ENCODE results near the gene ZBTB47.

DNA sequence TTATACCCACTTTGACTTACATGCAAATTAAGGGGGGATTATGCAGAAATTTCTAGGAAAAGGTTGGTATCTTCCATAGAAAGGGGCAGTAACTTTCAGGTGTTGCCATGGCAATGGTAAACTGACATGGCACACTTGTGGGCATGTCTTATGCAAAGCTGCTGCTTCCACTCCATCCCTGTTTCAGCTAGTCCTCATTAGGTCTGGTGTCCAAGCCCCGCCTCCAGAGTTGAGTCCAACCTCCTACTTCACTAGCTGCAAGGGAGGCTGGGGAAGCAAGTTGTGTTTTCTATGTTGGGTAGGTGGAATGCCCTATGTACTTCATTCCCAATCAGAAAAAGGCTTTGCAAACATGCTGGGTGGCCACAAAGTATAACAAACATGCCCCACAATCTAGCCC is 17.2 kb downstream of the ZBTB47 start:
- TF ChIP-seq POLR2A (IDR thresholded peaks at IDR 0.05; ENCODE audit: low read depth, low read length) = no peak
- TF ChIP-seq TAF1 (IDR thresholded peaks at IDR 0.05; ENCODE audit: borderline replicate concordance, low read depth, low read length) = no peak
